HG03196 (cell line): ENCODE measurements around the gene FOXK1.
A peak's percentile ranks its signal among the peaks of the same experiment; 100 is the strongest.
"Not testable (repeated sequence)": the region's sequence is repeated elsewhere in the genome, so short reads cannot be mapped to it uniquely, and the experiment has no call there.

Source experiments
- ATAC-seq: cut with Tn5 transposase; IDR thresholded peaks from one replicate; pipeline ENCODE4 v1.9.1; 2021; ENCODE audit not compliant: unreplicated experiment

The FOXK1 gene

GRCh38 chr7:4665661-4666060 is 16.4 kb upstream of the FOXK1 start:
- ATAC-seq = no peak

GRCh38 chr7:4667776-4668509 is 14.2 kb upstream of the FOXK1 start:
- ATAC-seq = no peak

- no peak for ATAC-seq
Measured at GRCh38 chr7:4668510-4668847, 13.6 kb upstream of the FOXK1 start.

- no peak for ATAC-seq
Measured at GRCh38 chr7:4670791-4671190, 11.3 kb upstream of the FOXK1 start.

GRCh38 chr7:4675771-4676367 is 6.2 kb upstream of the FOXK1 start:
- no peak for ATAC-seq

DNA sequence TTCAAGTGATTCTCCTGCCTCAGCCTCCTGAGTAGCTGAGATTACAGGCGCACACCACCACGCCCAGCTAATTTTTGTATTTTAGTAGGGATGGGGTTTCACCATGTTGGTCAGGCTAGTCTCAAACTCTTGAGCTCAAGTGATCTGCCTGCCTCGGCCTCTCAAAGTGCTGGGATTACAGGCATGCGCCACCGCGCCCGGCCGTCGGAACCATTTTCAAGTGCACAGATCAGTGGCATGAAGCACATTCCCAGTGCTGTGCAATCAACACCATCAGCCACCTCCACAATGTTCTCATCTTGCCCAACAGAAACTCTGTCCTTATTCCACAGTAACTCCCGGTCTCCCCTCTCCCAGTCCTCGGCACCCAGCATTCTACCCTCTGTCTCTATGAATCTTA is 4.6 kb upstream of the FOXK1 start:
- ATAC-seq = not testable (repeated sequence)

DNA sequence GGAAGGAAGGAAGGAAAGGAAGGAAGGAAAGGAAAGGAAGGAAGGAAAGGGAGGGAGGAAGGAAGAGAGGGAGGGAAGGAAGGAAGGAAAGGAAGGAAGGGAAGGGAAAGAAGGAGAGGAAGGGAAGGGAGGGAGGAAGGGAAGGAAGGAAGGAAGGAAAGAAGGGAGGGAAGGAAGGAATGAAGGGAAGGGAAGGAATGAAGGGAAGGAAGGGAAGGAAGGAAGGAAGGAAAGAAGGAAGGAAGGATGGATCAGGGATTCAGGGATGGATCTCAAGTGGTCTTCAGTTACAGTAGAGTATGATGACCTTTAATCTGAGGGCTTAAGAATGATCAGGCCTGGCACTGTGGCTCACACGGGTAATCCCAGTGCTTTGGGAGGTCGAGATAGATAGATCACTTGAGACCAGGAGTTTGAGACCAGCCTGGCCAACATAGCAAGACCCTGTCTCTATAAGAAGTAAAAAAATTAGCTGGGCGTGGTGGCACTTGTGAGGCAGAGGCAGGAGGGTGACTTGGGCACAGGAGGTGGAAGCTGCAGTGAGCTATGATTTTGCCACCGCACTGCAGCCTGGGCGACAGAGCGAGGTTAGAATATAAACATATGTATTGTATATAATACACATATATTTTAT is 760 bp upstream of the FOXK1 start:
- no peak for ATAC-seq

GRCh38 chr7:4682621-4683042 is 537 bp downstream of the FOXK1 start:
- peak; percentile 28 for ATAC-seq

GRCh38 chr7:4683043-4683883 is 1.2 kb downstream of the FOXK1 start:
- peak; percentile 12 for ATAC-seq

DNA sequence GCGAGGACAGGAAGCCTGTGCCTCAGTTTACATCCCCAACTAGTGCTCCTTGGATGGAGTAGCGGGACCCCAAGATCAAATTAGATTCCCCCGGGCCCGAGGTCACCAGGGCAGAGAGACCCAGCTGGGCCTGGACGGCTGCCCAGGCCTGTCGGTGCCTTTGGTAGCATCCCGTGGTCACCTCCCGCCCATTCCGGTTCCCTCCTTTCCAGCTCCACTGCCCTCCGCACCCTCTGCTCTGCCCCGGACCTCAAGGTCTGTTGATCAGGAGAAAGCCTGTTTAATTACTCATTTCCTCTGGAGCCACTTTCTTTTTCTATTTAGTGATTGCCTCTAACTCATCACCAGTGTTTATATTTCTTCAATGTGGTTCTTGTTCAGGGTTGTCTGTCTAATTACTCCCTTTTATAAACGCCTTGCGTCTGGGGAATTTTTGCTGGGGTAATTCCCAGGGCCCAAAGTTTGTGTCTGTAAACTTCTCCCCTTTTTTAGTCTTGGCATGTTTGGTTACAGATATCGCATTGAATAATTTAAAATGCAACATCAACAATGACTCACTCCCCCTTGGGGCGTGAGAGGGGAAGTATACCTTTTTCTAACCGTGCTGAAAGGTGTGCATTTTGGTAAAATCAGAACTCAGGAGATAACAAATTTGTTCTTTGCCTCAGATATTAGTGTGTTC is 1.9 kb downstream of the FOXK1 start:
- peak; percentile 28 for ATAC-seq

GRCh38 chr7:4684846-4685245 is 2.8 kb downstream of the FOXK1 start:
- ATAC-seq = no peak

DNA sequence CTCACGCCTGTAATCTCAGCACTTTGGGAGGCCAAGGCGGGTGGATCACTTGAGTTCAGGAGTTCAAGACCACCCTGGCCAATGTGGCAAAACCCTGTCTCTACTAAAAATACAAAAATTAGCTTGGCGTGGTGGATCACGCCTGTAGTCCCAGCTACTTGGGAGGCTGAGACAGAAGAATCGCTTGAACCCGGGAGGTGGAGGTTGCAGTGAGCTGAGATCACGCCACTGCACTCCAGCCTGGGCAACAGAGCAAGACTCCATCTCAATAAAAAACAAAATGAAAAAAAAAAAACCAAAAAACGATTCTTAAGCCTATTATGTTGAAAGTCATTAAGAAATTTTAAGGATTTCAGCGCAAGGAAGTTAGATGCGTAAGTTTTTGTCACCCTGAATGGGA is 3.6 kb downstream of the FOXK1 start:
- not testable (repeated sequence) for ATAC-seq

GRCh38 chr7:4687956-4688355 is 5.9 kb downstream of the FOXK1 start:
- ATAC-seq = no peak

- ATAC-seq = no peak
Measured at GRCh38 chr7:4689151-4689550, 7.1 kb downstream of the FOXK1 start.

DNA sequence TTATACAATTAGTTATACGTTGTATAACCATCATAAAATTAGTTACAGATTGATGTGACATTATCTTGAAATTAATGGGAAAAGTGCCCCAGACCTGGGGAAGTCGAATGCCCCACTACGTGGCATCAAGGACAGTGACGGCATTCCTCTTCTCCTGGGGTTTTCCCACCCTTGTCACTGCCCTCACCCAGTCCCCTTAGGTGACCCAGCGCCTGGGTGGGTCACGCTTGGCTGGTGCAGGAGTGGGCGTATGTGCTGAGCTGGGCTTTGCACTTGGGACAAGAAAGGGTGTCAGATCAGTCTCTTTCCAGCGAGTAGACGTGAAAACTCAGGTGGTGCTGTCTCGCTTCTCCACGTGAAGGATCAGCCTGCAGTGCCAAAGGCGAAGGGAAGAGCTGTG is 7.6 kb downstream of the FOXK1 start:
- peak; percentile 46 for ATAC-seq

- no peak for ATAC-seq
Measured at GRCh38 chr7:4690953-4691856, 9.1 kb downstream of the FOXK1 start.

DNA sequence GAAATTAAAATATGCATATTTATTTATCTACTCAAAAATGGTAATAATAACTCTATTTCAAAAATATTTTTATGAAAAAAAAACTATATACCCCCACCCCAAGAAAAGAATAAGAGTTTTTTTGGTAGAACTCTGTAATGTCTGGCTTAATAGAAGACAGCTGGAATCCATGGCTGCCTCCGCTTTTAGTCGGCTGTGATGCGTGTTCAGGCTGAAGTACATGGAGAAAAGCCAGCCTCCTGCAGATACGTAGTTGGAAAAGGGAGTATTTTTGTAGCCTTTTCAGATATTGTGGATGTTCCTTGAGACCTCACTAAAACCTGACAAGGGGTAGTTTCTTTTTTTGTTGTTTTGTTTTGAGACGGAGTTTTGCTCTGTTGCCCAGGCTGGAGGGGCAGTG is 10.0 kb downstream of the FOXK1 start:
- no peak for ATAC-seq

DNA sequence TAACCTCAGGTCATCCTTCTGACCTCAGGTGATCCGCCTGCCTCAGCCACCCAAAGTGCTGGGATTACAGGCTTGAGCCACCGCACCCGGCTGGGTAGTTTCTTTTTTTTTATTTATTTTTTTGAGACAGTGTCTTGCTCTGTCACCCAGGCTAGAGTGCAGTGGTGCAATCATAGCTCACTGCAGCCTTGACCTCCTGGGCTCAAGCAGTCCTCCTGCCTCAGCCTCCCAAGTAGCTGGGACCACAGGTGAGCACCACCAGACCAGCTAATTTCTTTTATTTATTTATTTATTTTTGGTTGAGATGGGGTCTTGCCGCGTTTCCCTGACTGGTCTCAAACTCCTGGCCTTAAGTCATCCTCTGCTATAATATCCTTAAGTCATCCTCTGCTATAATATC is 10.5 kb downstream of the FOXK1 start:
- not testable (repeated sequence) for ATAC-seq

GRCh38 chr7:4693152-4693551 is 11.1 kb downstream of the FOXK1 start:
- no peak for ATAC-seq

DNA sequence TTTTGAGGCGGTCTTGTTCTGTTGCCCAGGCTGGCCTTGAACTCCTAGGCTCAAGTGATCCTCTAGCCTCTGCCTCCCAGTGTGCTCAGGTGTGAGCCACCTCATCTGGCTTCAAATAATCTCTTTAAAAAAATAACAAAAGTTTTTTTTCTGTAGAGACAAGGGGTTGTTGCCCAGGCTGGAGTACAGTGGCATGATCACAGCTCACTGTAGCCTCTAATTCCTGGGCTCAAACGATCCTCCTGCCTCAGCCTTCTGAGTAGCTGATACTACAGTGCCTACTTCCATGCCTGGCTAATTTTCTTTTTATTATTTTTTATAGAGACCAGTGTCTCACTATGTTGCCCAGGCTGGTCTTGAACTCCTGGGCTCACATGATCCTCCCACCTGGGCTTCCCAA is 11.7 kb downstream of the FOXK1 start:
- no peak for ATAC-seq
